ENCODE results near the gene EHD3. TPM values are rescaled to one million over a fixed set of nuclear protein-coding genes. Genes with fewer than 3 reads are reported as not detected.
"Not testable (repeated sequence)": the region's sequence is repeated elsewhere in the genome, so short reads cannot be mapped to it uniquely, and the experiment has no call there.

Gene EHD3
- total RNA-seq, 1 donor from 2014 or later, result 2.6 TPM

DNA sequence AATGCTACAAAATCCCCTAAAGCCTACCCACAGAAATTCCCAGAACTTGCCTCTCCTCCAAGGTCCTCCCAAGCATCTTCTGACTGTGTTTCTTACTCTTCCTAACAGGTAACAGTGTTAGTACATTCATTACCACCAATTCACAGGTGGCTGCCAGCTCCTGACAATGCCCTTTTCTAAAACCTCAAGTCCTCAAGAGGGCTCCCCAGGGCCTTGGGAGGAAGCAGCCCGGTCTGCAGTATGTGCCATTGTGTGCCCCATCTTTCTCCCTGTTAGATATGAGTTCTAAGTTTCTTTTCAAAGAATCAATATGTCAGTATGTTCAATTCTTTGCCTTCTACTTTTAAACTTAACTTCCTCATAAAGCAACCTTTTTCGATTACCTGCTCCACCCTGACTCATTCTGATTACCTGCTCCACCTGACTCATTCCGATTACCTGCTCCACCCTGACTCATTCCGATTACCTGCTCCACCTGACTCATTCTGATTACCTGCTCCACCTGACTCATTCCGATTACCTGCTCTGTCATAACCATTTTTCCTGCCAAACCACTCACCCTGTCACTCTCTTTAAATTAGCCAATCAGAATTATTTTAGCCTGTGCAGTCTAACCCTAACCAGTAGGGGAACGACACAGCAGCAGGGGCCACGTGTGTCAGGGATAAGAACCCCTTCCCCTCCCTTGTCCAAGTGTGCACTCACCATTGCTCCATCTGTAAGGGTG, 49.4 kb downstream of the EHD3 start:
- intact Hi-C loops (cut with micrococcal nuclease), result not testable (repeated sequence)

GRCh38 chr2:31284107-31284506, 50.2 kb downstream of the EHD3 start:
- intact Hi-C loops (cut with micrococcal nuclease), result no loop called here

GRCh38 chr2:31286230-31286629, 52.3 kb downstream of the EHD3 start:
- intact Hi-C loops (cut with micrococcal nuclease), result no loop called here

DNA sequence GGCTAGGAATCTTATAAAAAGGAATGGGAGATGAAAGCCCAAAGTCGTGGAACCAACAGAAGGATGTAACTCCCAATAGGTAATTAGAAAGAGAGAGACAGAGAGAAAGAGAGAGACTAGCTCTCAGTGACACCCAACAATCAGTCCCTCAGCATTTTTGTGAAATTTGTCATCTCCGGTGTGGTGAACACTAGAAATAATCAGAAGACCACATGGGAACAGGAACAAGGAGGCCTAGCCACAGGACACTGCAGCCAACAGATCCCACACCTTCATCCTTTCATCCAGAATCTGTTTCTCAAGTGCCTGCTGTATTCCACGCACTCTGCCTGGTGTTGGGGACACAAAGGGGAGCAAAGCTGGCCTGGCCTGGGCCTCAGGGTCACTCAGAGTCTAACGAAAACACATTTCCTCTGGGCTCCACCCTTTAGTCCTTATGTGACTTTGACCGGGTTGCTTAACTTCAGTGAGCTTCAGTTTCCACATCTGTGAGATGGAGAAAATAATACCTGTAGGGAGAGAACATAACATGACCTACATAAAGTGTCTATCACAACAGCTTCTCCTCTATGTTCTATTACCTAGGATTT, 53.1 kb downstream of the EHD3 start:
- intact Hi-C loops (cut with micrococcal nuclease), result no loop called here

DNA sequence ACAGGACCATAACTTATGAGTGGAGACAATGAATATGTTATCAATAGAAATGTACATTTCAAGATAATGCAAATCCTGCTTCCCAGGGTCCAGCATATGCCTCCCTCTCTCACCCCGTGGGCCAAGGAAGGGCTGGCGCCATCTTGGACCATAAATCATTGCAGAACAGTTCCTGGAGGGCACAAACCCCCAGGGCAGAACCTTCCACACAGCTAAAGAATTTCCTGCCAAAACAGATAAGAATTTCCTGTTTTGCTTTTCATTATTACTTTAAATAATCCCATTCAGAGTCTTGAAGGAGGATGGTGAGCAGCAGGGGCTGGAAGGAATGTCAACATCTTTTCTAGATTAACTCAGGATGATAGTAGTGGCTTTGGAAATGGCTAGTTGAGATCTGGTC, 53.7 kb downstream of the EHD3 start:
- intact Hi-C loops (cut with micrococcal nuclease), result no loop called here

GRCh38 chr2:31294196-31294595, 60.2 kb downstream of the EHD3 start:
- intact Hi-C loops (cut with micrococcal nuclease), result no loop called here

GRCh38 chr2:31296641-31297287, 62.8 kb downstream of the EHD3 start:
- intact Hi-C loops (cut with micrococcal nuclease), result no loop called here

DNA sequence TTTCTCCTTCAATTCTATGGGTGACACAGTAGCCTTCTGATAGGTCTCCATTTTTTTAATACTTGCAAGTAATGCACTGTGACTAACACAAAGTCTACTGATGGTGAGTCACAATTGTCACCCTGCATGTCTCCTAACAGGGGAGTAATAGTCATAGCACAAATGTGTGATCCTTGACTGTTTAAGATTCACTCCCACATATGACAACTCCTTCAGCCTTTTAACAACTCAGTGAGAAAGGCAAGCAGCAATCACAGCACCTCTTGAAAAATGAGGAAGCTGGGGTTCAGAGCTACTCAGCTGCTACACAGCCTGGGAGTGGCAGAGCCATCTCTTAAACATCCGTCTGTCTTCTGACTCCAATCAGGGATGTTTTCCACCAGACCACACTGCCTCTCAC, 63.8 kb downstream of the EHD3 start:
- intact Hi-C loops (cut with micrococcal nuclease), result no loop called here

DNA sequence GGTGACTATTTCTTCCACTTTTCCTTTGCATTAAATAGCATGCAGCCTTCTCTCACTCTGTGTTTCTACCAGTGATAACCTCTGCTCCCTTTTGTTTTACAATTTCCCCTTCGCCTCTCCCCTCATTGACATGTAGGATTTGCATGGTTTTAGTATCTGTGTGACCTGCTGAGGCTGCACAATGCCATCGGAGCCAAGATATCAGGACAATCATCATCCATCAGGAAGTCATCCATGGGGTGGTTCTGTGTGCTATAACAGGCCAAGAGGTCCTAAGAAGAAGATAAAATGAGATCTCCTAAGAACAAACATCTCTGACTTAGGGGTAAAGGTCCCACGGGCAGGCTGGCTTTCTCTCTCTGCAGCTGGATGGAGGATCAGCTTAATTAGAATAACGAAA, 65.6 kb downstream of the EHD3 start:
- intact Hi-C loops (cut with micrococcal nuclease), result no loop called here

- intact Hi-C loops (cut with micrococcal nuclease), result no loop called here
Observed at GRCh38 chr2:31300309-31300708, 66.4 kb downstream of the EHD3 start.

DNA sequence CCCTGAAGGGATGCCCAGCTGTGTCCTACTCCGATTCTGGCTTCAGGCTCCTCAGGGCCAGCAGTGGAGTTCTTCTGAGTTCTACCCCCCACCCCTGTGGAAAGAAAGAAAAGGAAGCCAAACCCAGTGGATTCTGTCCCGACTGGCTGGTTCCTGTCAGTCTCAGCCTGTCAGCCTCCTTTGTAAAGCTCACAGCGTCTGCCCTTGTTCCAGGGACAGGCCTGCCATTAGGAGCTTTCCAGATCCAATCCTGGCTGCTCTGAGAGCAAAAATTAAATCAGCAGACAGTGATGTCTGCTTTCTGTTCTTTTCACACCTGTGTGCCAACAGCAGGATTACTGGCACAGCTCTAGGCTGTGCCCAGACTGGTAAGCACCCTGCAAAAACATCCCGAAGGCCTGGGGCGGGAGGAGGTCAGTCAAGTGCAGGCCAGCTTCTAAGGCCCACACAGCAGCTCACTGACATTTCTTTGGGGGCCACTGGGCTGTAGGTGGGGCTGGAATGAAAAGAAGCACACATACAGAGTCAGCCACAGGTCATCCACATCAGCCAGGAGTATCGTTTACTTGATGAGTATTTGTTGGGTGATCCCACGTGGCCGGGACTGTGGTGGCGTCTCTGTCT, 69.1 kb downstream of the EHD3 start:
- intact Hi-C loops (cut with micrococcal nuclease), result no loop called here

- intact Hi-C loops (cut with micrococcal nuclease), result no loop called here
Observed at GRCh38 chr2:31304816-31305215, 70.9 kb downstream of the EHD3 start.

DNA sequence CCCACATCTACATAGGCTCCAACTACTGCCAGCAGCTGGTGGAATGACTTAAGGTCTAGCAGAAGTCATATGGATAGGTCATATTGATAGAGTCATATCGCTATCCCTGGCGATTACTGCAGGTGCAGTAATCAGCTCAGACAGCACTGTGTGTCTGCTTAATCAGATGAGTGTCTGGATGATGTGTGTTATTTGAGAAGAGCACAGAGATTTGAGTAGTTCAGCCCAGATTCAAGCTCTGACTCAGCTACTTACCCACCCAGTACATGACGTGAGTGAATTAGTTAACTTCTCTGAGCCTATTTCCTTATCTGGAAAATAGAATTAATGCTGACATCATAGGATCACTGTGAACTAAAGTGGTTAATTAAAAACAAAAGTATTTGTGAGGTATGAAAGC, 78.9 kb downstream of the EHD3 start:
- intact Hi-C loops (cut with micrococcal nuclease), result no loop called here

- intact Hi-C loops (cut with micrococcal nuclease), result no loop called here
Observed at GRCh38 chr2:31314761-31315160, 80.8 kb downstream of the EHD3 start.

- intact Hi-C loops (cut with micrococcal nuclease), result no loop called here
Observed at GRCh38 chr2:31317396-31317795, 83.4 kb downstream of the EHD3 start.

DNA sequence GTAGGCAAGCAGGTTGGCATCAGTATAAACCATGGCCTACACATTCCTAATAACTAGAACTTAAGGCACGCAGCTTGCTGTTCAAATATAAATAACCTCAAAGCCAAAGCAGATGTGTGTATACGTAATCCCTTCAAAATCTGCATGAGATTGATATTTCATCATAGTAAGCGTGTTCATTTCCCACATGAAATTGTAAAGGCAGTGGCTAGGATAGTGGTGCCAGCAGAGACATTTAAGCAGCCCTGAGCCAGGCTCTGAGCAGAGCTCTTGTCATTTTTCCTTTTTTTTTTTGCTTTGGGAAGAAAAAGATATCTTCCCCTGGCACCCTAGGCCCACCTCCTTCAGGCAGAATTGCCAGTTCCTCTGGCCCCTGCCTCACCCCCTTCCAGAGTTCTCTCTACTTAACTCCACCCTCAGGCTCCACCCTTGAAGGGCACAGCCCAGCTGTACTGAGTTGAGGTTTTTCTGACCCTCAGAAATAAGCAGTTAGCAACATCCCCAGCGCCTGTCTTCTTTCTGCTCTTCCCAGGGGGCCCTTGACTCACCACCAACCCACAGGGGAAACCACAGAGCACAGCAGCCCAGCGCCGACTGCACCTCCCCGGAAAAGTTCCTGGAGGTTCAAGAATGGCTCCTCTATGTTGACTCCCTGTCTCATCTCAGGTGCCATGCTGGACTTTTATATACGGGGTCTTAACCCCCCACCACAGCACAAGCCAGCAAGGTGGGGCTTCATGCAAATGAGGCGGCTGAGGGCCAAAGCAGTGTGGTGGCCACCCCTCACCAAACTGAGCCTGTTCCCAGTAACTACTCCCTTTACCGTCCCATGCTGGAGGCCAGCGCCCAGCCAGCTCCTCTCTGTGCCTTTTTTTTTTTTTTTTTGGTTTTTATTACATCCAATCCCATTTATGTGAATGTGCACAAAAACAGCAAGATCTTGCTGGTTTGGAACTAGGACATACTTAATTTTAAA, 84.7 kb downstream of the EHD3 start:
- intact Hi-C loops (cut with micrococcal nuclease), result no loop called here

Other genes with a start within 250 kb of the EHD3 start
- 0.17 and 0.27 TPM in 2 replicates for gene GALNT14, start 95.7 kb upstream of the EHD3 start, total RNA-seq
- 0.44 and 0.68 TPM in 2 replicates for gene CAPN14, start 16.6 kb upstream of the EHD3 start, total RNA-seq
- gene XDH, start 180.6 kb downstream of the EHD3 start, total RNA-seq, result 0.15 and 0.17 TPM in 2 replicates